ENCODE measurements around the gene CALHM3.

The CALHM3 gene

GRCh38 chr10:103452506-103453230 is 26.4 kb downstream of the CALHM3 start:
- no peak for DNase-seq (ENCODE audit: insufficient read length, low spot score)
- TF ChIP-seq POLR2A (IDR thresholded peaks at IDR 0.05; ENCODE audit: low read depth, low read length) = no peak
- no peak for TF ChIP-seq POLR2AphosphoS5 (IDR thresholded peaks at IDR 0.05; ENCODE audit: low read depth, low read length)
- TF ChIP-seq SPI1 (IDR thresholded peaks at IDR 0.05; ENCODE audit: low read depth, low read length) = no peak
- TF ChIP-seq PAX5 (IDR thresholded peaks at IDR 0.05; ENCODE audit: insufficient read depth, low read length, severe bottlenecking) = no peak
- TF ChIP-seq TAF1 (IDR thresholded peaks at IDR 0.05; ENCODE audit: low read depth, low read length) = no peak
- no peak for TF ChIP-seq POU2F2 (IDR thresholded peaks at IDR 0.05; ENCODE audit: low read depth, low read length)
- no peak for FAIRE-seq

- peak; percentile 43 for TF ChIP-seq SPI1 (IDR thresholded peaks at IDR 0.05; ENCODE audit: low read depth, low read length)
- 0 out of 2 replicates have a peak, but pooled peaks have one; percentile 0 for TF ChIP-seq POLR2AphosphoS5 (IDR thresholded peaks at IDR 0.05; ENCODE audit: low read depth, low read length)
- no peak for TF ChIP-seq PAX5 (IDR thresholded peaks at IDR 0.05; ENCODE audit: insufficient read depth, low read length, severe bottlenecking)
- DNase-seq (ENCODE audit: insufficient read length, low spot score) = peak; percentile 89
- peak; percentile 90 for FAIRE-seq
These were observed 27.1 kb downstream of the CALHM3 start, which contains the start of gene CALHM2 for GRCh38 chr10:103451831-103452505. Gene CALHM2, minus strand, starts transcription at chr10:103452370. Its CDS starts 2,429 bp downstream, at chr10:103449941.

GRCh38 chr10:103451091-103451813 is 27.8 kb downstream of the CALHM3 start:
- DNase-seq (ENCODE audit: insufficient read length, low spot score) (peak; percentile 57), FAIRE-seq (peak; percentile 77)
- TF ChIP-seq PAX5 (IDR thresholded peaks at IDR 0.05; ENCODE audit: insufficient read depth, low read length, severe bottlenecking) (no peak), POLR2A (IDR thresholded peaks at IDR 0.05; ENCODE audit: low read depth, low read length) (no peak), POU2F2 (IDR thresholded peaks at IDR 0.05; ENCODE audit: low read depth, low read length) (no peak), TAF1 (IDR thresholded peaks at IDR 0.05; ENCODE audit: low read depth, low read length) (no peak), POLR2AphosphoS5 (IDR thresholded peaks at IDR 0.05; ENCODE audit: low read depth, low read length) (no peak), SPI1 (IDR thresholded peaks at IDR 0.05; ENCODE audit: low read depth, low read length) (no peak)

GRCh38 chr10:103450201-103450695 is 28.8 kb downstream of the CALHM3 start:
- TF ChIP-seq PAX5 (IDR thresholded peaks at IDR 0.05; ENCODE audit: insufficient read depth, low read length, severe bottlenecking) (no peak), POLR2AphosphoS5 (IDR thresholded peaks at IDR 0.05; ENCODE audit: low read depth, low read length) (no peak), TAF1 (IDR thresholded peaks at IDR 0.05; ENCODE audit: low read depth, low read length) (no peak), POU2F2 (IDR thresholded peaks at IDR 0.05; ENCODE audit: low read depth, low read length) (no peak), POLR2A (IDR thresholded peaks at IDR 0.05; ENCODE audit: low read depth, low read length) (no peak)
- DNase-seq (ENCODE audit: insufficient read length, low spot score) (no peak), FAIRE-seq (no peak)

GRCh38 chr10:103449208-103450144 is 29.6 kb downstream of the CALHM3 start:
- DNase-seq (ENCODE audit: insufficient read length, low spot score) (no peak), FAIRE-seq (no peak)
- TF ChIP-seq POLR2A (IDR thresholded peaks at IDR 0.05; ENCODE audit: low read depth, low read length) (no peak), SPI1 (IDR thresholded peaks at IDR 0.05; ENCODE audit: low read depth, low read length) (no peak), POLR2AphosphoS5 (IDR thresholded peaks at IDR 0.05; ENCODE audit: low read depth, low read length) (no peak), POU2F2 (IDR thresholded peaks at IDR 0.05; ENCODE audit: low read depth, low read length) (no peak), PAX5 (IDR thresholded peaks at IDR 0.05; ENCODE audit: insufficient read depth, low read length, severe bottlenecking) (no peak), TAF1 (IDR thresholded peaks at IDR 0.05; ENCODE audit: low read depth, low read length) (no peak)

GRCh38 chr10:103448746-103449145 is 30.3 kb downstream of the CALHM3 start:
- DNase-seq (ENCODE audit: insufficient read length, low spot score) (no peak), FAIRE-seq (no peak)
- no peak for TF ChIP-seq TAF1 (IDR thresholded peaks at IDR 0.05; ENCODE audit: low read depth, low read length)
- no peak for TF ChIP-seq POLR2AphosphoS5 (IDR thresholded peaks at IDR 0.05; ENCODE audit: low read depth, low read length)
- TF ChIP-seq PAX5 (IDR thresholded peaks at IDR 0.05; ENCODE audit: insufficient read depth, low read length, severe bottlenecking) = no peak
- no peak for TF ChIP-seq SPI1 (IDR thresholded peaks at IDR 0.05; ENCODE audit: low read depth, low read length)
- no peak for TF ChIP-seq POLR2A (IDR thresholded peaks at IDR 0.05; ENCODE audit: low read depth, low read length)
- TF ChIP-seq POU2F2 (IDR thresholded peaks at IDR 0.05; ENCODE audit: low read depth, low read length) = no peak

- DNase-seq (ENCODE audit: insufficient read length, low spot score) = no peak
- TF ChIP-seq POU2F2 (IDR thresholded peaks at IDR 0.05; ENCODE audit: low read depth, low read length) = no peak
- no peak for TF ChIP-seq TAF1 (IDR thresholded peaks at IDR 0.05; ENCODE audit: low read depth, low read length)
- TF ChIP-seq PAX5 (IDR thresholded peaks at IDR 0.05; ENCODE audit: insufficient read depth, low read length, severe bottlenecking) = no peak
- no peak for TF ChIP-seq POLR2AphosphoS5 (IDR thresholded peaks at IDR 0.05; ENCODE audit: low read depth, low read length)
- TF ChIP-seq SPI1 (IDR thresholded peaks at IDR 0.05; ENCODE audit: low read depth, low read length) = no peak
- TF ChIP-seq POLR2A (IDR thresholded peaks at IDR 0.05; ENCODE audit: low read depth, low read length) = no peak
- FAIRE-seq = no peak
These were observed 31.9 kb downstream of the CALHM3 start for GRCh38 chr10:103447187-103447586.

Measured in GM12891 (cell line).